Progenitor cell of endocrine pancreas (in vitro differentiated cells): ENCODE data around the gene NR3C1. TPM values are rescaled to one million over a fixed set of nuclear protein-coding genes. Genes with fewer than 3 reads are reported as not detected.

Experiments
- DNase-seq: peaks from one replicate; pipeline ENCODE4 v3.0.0; 2021; ENCODE audit warnings: low spot score; ENCODE audit not compliant: unreplicated experiment
- H3K27ac Mint-ChIP-seq: 2 replicates; pipeline ENCODE4 v1.8.0; 2021; ENCODE audit warnings: mild to moderate bottlenecking, moderate library complexity, mixed read lengths
- H3K27me3 Mint-ChIP-seq: 2 replicates; pipeline ENCODE4 v1.8.0; 2021; ENCODE audit warnings: mixed read lengths
- H3K36me3 Mint-ChIP-seq: 2 replicates; pipeline ENCODE4 v1.8.0; 2022; ENCODE audit warnings: mixed read lengths; ENCODE audit not compliant: insufficient read depth
- H3K4me1 Mint-ChIP-seq: 2 replicates; pipeline ENCODE4 v1.8.0; 2021; ENCODE audit warnings: low read depth, mixed read lengths
- H3K4me3 Mint-ChIP-seq: 2 replicates; pipeline ENCODE4 v1.8.0; 2021; ENCODE audit warnings: low read depth, mild to moderate bottlenecking, moderate library complexity, mixed read lengths
- H3K9me3 Mint-ChIP-seq: 2 replicates; pipeline ENCODE4 v1.8.0; 2021; ENCODE audit warnings: low read depth, mixed read lengths
- total RNA-seq: library from RNA; stranded (reverse); gene quantifications from 2 replicates; pipeline ENCODE4 v1.2.1, GENCODE V29; 2021
- TF ChIP-seq, protein P1 (sequence below): fragments of 200-600 bp; sonication (generic); IDR thresholded peaks from one replicate; pipeline ENCODE4 v1.5.0; 2021; ENCODE audit warnings: antibody characterized with exemption, mild to moderate bottlenecking; ENCODE audit not compliant: unreplicated experiment

Gene NR3C1
- total RNA-seq, 1 donor from 2014 or later = 6.7 TPM

DNA sequence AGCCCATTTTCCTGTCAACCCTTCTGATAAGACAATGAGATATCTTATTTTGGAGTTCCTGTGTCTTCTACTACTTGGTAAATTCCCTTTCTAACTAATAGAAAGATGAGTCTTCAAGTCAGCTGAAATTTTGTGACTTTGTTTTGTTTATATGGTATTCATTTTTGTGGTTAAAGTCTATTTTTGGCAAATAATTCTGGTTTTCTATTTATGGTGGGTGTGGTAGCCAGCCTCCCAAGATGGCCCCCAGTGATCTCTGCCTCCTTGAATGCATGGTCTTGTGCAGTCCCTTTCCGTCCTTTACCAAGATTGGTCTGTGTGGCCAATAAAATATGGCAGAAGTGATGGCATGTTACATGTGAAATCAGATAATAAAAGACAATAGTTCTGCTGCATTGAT is 91.5 kb downstream of the NR3C1 start:
- Mint-ChIP-seq H3K27me3 (peaks cover 3% of the 10 kb centered on the region), H3K4me3 (no peak overlapping the region), H3K27ac (no peak overlapping the region), H3K9me3 (no peaks in the 10 kb centered on the region), H3K4me1 (peaks cover 1% of the 10 kb centered on the region), H3K36me3 (no peaks in the 10 kb centered on the region)
- TF ChIP-seq, protein P1, sequence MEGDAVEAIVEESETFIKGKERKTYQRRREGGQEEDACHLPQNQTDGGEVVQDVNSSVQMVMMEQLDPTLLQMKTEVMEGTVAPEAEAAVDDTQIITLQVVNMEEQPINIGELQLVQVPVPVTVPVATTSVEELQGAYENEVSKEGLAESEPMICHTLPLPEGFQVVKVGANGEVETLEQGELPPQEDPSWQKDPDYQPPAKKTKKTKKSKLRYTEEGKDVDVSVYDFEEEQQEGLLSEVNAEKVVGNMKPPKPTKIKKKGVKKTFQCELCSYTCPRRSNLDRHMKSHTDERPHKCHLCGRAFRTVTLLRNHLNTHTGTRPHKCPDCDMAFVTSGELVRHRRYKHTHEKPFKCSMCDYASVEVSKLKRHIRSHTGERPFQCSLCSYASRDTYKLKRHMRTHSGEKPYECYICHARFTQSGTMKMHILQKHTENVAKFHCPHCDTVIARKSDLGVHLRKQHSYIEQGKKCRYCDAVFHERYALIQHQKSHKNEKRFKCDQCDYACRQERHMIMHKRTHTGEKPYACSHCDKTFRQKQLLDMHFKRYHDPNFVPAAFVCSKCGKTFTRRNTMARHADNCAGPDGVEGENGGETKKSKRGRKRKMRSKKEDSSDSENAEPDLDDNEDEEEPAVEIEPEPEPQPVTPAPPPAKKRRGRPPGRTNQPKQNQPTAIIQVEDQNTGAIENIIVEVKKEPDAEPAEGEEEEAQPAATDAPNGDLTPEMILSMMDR = no peak
- no peak for DNase-seq

DNA sequence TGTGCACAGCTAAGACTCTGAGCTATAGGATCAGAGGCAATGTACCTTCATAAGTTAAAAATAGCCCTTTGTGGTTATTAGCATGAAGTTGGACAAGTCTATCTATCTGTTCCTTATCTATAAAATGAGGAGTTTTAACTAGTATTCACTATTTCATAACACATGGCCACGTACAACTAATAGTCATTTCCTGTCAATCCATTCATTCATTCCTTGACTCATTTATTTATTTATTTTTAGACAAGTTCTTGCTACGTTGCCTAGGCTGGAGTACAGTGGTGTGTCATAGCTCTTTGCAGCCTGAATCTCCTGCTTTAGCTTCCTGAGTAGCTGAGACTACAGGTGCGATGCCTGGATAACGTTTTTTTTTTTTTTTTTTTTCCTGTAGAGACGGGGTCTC is 92.1 kb downstream of the NR3C1 start:
- no peak overlapping the region for H3K27ac Mint-ChIP-seq
- TF ChIP-seq, protein P1 = no peak
- no peak for DNase-seq
- H3K4me3 Mint-ChIP-seq = no peak overlapping the region
- no peaks in the 10 kb centered on the region for H3K9me3 Mint-ChIP-seq
- H3K4me1 Mint-ChIP-seq = no peaks in the 10 kb centered on the region
- H3K36me3 Mint-ChIP-seq = no peaks in the 10 kb centered on the region
- H3K27me3 Mint-ChIP-seq = peaks cover 3% of the 10 kb centered on the region

DNA sequence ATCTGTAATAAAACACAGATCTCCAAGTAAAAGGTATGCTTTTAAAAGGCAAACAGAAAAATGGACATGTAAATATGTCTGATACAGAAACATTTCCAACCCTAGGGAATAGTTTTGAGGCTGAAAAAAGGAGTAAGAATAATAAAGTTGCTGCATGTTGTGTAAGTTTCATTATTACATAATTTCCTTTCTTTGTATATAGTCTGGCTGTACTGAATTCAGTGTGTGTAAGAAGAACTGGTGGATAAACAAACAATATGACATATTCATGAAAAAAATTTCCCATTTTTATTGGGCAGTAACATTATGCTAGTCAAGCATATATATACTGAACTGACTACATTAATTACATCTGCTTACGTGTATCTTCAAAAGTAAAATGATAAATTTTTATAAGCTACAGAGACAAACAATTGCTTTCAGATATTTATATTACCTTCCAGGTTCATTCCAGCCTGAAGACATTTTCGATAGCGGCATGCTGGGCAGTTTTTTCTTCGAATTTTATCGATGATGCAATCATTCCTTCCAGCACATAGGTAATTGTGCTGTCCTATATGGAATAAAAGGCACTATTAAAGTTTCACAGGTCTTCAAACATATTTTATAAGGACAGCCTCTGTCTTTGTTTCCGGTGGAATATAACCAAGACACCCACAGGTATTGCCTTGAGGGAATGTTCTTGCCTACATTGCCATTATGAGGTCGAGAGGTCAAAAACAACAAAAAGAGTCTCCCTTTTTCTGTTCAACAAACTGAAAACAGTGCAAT is 93.6 kb downstream of the NR3C1 start:
- no peaks in the 10 kb centered on the region for H3K4me1 Mint-ChIP-seq
- no peak overlapping the region for H3K27ac Mint-ChIP-seq
- H3K27me3 Mint-ChIP-seq = peaks cover 3% of the 10 kb centered on the region
- H3K36me3 Mint-ChIP-seq = peaks cover 4% of the 10 kb centered on the region
- TF ChIP-seq, protein P1 = no peak
- H3K9me3 Mint-ChIP-seq = peaks cover 6% of the 10 kb centered on the region
- H3K4me3 Mint-ChIP-seq = no peak overlapping the region
- DNase-seq = no peak

DNA sequence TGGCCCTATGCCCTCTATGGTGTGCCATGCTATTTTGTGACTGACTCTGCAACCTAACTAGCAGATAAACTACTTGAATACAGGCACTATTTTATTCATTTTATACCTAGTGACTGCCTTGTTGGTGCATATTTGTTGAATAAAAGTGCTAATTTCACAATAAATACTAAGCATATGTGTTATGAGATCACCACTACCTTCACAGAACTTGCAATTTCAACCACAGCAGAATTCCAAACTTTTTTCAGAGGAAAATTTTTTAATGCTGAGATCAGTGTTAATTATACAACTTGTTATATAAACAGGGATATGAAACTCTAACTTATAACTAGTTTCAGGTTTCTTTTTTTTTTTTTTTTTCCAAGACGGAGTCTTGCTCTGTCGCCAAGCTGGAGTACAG is 94.8 kb downstream of the NR3C1 start:
- Mint-ChIP-seq H3K9me3 (peaks cover 9% of the 10 kb centered on the region), H3K36me3 (peaks cover 5% of the 10 kb centered on the region), H3K4me1 (no peaks in the 10 kb centered on the region), H3K4me3 (no peak overlapping the region), H3K27ac (no peak overlapping the region), H3K27me3 (no peaks in the 10 kb centered on the region)
- TF ChIP-seq, protein P1 = no peak
- DNase-seq = no peak

DNA sequence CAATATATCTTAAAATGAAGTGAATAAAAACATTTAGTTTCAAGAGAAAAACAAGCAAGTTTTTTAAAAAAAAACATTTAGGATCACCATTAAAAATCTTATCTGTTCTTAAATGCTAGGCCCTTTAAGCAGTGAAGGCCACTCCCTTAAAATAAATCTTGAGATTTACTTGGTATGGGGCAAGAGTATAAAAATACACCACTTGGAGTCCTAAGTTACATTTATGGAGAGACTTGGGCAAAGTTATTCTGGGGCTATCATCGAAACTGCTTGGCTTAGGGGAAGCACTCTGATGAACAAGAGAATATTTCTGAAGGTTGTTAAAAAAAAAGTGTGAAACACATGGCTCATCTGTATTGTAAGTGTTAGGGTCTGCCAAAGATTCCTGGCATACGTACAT is 97.4 kb downstream of the NR3C1 start:
- H3K4me1 Mint-ChIP-seq = no peaks in the 10 kb centered on the region
- no peak overlapping the region for H3K27ac Mint-ChIP-seq
- H3K9me3 Mint-ChIP-seq = peaks cover 9% of the 10 kb centered on the region
- TF ChIP-seq, protein P1 = no peak
- H3K36me3 Mint-ChIP-seq = peaks cover 5% of the 10 kb centered on the region
- H3K27me3 Mint-ChIP-seq = no peaks in the 10 kb centered on the region
- no peak for DNase-seq
- no peak overlapping the region for H3K4me3 Mint-ChIP-seq
